HEK293 (cell line): ENCODE measurements around the gene COL3A1.

Experiments used
- CTCF ChIA-PET: fragments of 350-600 bp; formaldehyde crosslinking; extraction: SDS; loops from one replicate; lab custom pipeline; 2021; ENCODE audit warnings: antibody characterized with exemption; lab: Yijun Ruan, JAX
- POLR2A ChIA-PET: fragments of 300-600 bp; formaldehyde crosslinking; extraction: SDS; loops from one replicate; lab custom pipeline; 2020; ENCODE audit warnings: antibody characterized with exemption, inconsistent platforms; lab: Yijun Ruan, JAX
- H3K27ac ChIP-seq: fragments of 200-500 bp; sonication (Bioruptor generic); 2 replicates; pipeline ENCODE4 v1.5.1; 2014; ENCODE audit warnings: low read depth, low read length, control low read depth, inconsistent platforms; ENCODE audit errors: extremely low read depth
- H3K36me3 ChIP-seq, 2 experiments: fragments of 200-500 bp in 1 of 2; sonication (Bioruptor generic) in 1 of 2; 1 replicate in 1 of 2; 2 replicates in 1 of 2; pipeline ENCODE4 v1.5.1; 2014 to 2017; ENCODE audit warnings: inconsistent platforms in 2 of 2, low read length in 2 of 2; ENCODE audit not compliant: control insufficient read depth in 2 of 2, insufficient read depth in 1 of 2
- H3K4me1 ChIP-seq: fragments of 200-500 bp; sonication (Bioruptor generic); 2 replicates; pipeline ENCODE4 v1.5.1; 2014; ENCODE audit warnings: mild to moderate bottlenecking, low read length, inconsistent platforms; ENCODE audit not compliant: control insufficient read depth, insufficient read depth
- H3K4me3 ChIP-seq: 2 replicates; pipeline ENCODE4 v1.5.1; 2011; ENCODE audit warnings: low read depth, mild to moderate bottlenecking, control low read depth, low read length, moderate library complexity
- H3K9me3 ChIP-seq: fragments of 200-500 bp; sonication (Bioruptor generic); 2 replicates; pipeline ENCODE4 v1.5.1; 2014; ENCODE audit warnings: low read depth, low read length, inconsistent platforms; ENCODE audit not compliant: control insufficient read depth, insufficient read depth
- HOXD13 ChIP-seq: sonication (generic); formaldehyde crosslinking; IDR thresholded peaks from 2 replicates; pipeline ENCODE4 v1.8.0; 2022; ENCODE audit warnings: missing genetic modification reagents, borderline replicate concordance
- KLF1 ChIP-seq: fragments of 450-650 bp; formaldehyde crosslinking; IDR thresholded peaks from 2 replicates; pipeline ENCODE4 v1.5.1; 2016; ENCODE audit warnings: missing biosample characterization, missing genetic modification characterization
- OVOL3 ChIP-seq: fragments of 450-650 bp; formaldehyde crosslinking; IDR thresholded peaks from 2 replicates; pipeline ENCODE4 v1.5.1; 2016; ENCODE audit warnings: missing biosample characterization, missing genetic modification characterization
- SCRT2 ChIP-seq: fragments of 450-650 bp; formaldehyde crosslinking; IDR thresholded peaks from 2 replicates; pipeline ENCODE4 v1.5.1; 2016; ENCODE audit warnings: missing biosample characterization, missing genetic modification characterization
- TSHZ1 ChIP-seq: fragments of 450-650 bp; formaldehyde crosslinking; IDR thresholded peaks from 2 replicates; pipeline ENCODE4 v1.5.1; 2016; ENCODE audit warnings: missing biosample characterization, missing genetic modification characterization, borderline replicate concordance
- ZBTB26 ChIP-seq: fragments of 450-650 bp; formaldehyde crosslinking; optimal IDR thresholded peaks from 2 replicates; pipeline ENCODE3; 2016; ENCODE audit warnings: missing biosample characterization, mild to moderate bottlenecking, missing genetic modification characterization
- ZFP41 ChIP-seq: fragments of 450-650 bp; formaldehyde crosslinking; IDR thresholded peaks from 2 replicates; pipeline ENCODE4 v1.5.1; 2016; ENCODE audit warnings: missing biosample characterization, missing genetic modification characterization, borderline replicate concordance
- ZNF10 ChIP-seq: fragments of 450-650 bp; formaldehyde crosslinking; IDR thresholded peaks from 2 replicates; pipeline ENCODE4 v1.5.1; 2017; ENCODE audit warnings: missing biosample characterization, missing genetic modification characterization
- ZNF121 ChIP-seq: fragments of 450-650 bp; formaldehyde crosslinking; IDR thresholded peaks from 2 replicates; pipeline ENCODE4 v1.5.1; 2016; ENCODE audit warnings: missing biosample characterization, missing genetic modification characterization
- ZNF132 ChIP-seq: fragments of 450-650 bp; formaldehyde crosslinking; IDR thresholded peaks from 2 replicates; pipeline ENCODE4 v1.5.1; 2017; ENCODE audit warnings: missing biosample characterization, missing genetic modification characterization, borderline replicate concordance
- ZNF169 ChIP-seq: fragments of 450-650 bp; formaldehyde crosslinking; IDR thresholded peaks from 2 replicates; pipeline ENCODE4 v1.5.1; 2016; ENCODE audit warnings: missing biosample characterization, missing genetic modification characterization
- ZNF175 ChIP-seq: fragments of 450-650 bp; formaldehyde crosslinking; IDR thresholded peaks from 2 replicates; pipeline ENCODE4 v1.5.1; 2016; ENCODE audit warnings: missing biosample characterization, missing genetic modification characterization
- ZNF2 ChIP-seq: fragments of 450-650 bp; formaldehyde crosslinking; IDR thresholded peaks from 2 replicates; pipeline ENCODE4 v1.5.1; 2016; ENCODE audit warnings: missing biosample characterization, missing genetic modification characterization
- ZNF23 ChIP-seq: fragments of 450-650 bp; formaldehyde crosslinking; IDR thresholded peaks from 2 replicates; pipeline ENCODE4 v1.5.1; 2016; ENCODE audit warnings: missing biosample characterization, missing genetic modification characterization, borderline replicate concordance
- ZNF311 ChIP-seq: fragments of 450-650 bp; formaldehyde crosslinking; IDR thresholded peaks from 2 replicates; pipeline ENCODE4 v1.5.1; 2017; ENCODE audit warnings: missing biosample characterization, missing genetic modification characterization, borderline replicate concordance
- ZNF335 ChIP-seq: fragments of 450-650 bp; formaldehyde crosslinking; conservative IDR thresholded peaks from 2 replicates; pipeline ENCODE4 v1.5.1; 2016; ENCODE audit warnings: missing biosample characterization, missing genetic modification characterization
- ZNF350 ChIP-seq: fragments of 450-650 bp; formaldehyde crosslinking; IDR thresholded peaks from 2 replicates; pipeline ENCODE4 v1.5.0; 2017; ENCODE audit warnings: missing biosample characterization, mild to moderate bottlenecking, missing genetic modification characterization
- ZNF510 ChIP-seq: fragments of 450-650 bp; formaldehyde crosslinking; IDR thresholded peaks from 2 replicates; pipeline ENCODE4 v1.5.1; 2018; ENCODE audit warnings: mild to moderate bottlenecking, missing genetic modification characterization, missing biosample characterization; ENCODE audit not compliant: insufficient replicate concordance
- ZNF548 ChIP-seq: fragments of 450-650 bp; formaldehyde crosslinking; IDR thresholded peaks from 2 replicates; pipeline ENCODE4 v1.5.1; 2016; ENCODE audit warnings: missing biosample characterization, missing genetic modification characterization
- ZNF580 ChIP-seq: fragments of 450-650 bp; formaldehyde crosslinking; IDR thresholded peaks from 2 replicates; pipeline ENCODE4 v1.5.1; 2016; ENCODE audit warnings: missing biosample characterization, missing genetic modification characterization
- ZNF660 ChIP-seq: fragments of 450-650 bp; IDR thresholded peaks from 2 replicates; pipeline ENCODE4 v1.5.1; 2018; ENCODE audit warnings: missing biosample characterization, mild to moderate bottlenecking, missing genetic modification characterization
- ZNF776 ChIP-seq: fragments of 450-650 bp; formaldehyde crosslinking; IDR thresholded peaks from 2 replicates; pipeline ENCODE4 v1.5.0; 2017; ENCODE audit warnings: missing biosample characterization, missing genetic modification characterization, borderline replicate concordance
- ZSCAN18 ChIP-seq: fragments of 450-650 bp; formaldehyde crosslinking; IDR thresholded peaks from 2 replicates; pipeline ENCODE4 v1.5.1; 2016; ENCODE audit warnings: missing biosample characterization, missing genetic modification characterization
- ZSCAN23 ChIP-seq: fragments of 450-650 bp; formaldehyde crosslinking; IDR thresholded peaks from 2 replicates; pipeline ENCODE4 v1.5.1; 2016; ENCODE audit warnings: missing biosample characterization, missing genetic modification characterization
- ZSCAN30 ChIP-seq: fragments of 450-650 bp; IDR thresholded peaks from 2 replicates; pipeline ENCODE4 v1.5.1; 2018; ENCODE audit warnings: missing biosample characterization, mild to moderate bottlenecking, missing genetic modification characterization, moderate library complexity
- ZSCAN5A ChIP-seq: fragments of 450-650 bp; formaldehyde crosslinking; IDR thresholded peaks from 2 replicates; pipeline ENCODE4 v1.5.1; 2016; ENCODE audit warnings: missing biosample characterization, missing genetic modification characterization

COL3A1 gene

GRCh38 chr2:188969651-188970050 lies 4.5 kb upstream of the COL3A1 start:
- no peaks in the 10 kb centered on the region for H3K36me3 ChIP-seq

GRCh38 chr2:188970211-188970610 lies 4.0 kb upstream of the COL3A1 start:
- CTCF ChIA-PET: no interaction called here
- Histone ChIP-seq H3K4me1 (no peaks in the 10 kb centered on the region), H3K4me3 (no peak overlapping the region), H3K36me3 (no peaks in the 10 kb centered on the region), H3K9me3 (no peaks in the 10 kb centered on the region), H3K27ac (no peak overlapping the region)
- TF ChIP-seq ZNF169 (tag by site-specific recombination): no peak
- TF ChIP-seq ZNF548 (tag by site-specific recombination): no peak
- no peak for TF ChIP-seq ZNF132
- TF ChIP-seq SCRT2: no peak
- TF ChIP-seq ZNF175 (tag by site-specific recombination): no peak
- no peak for TF ChIP-seq ZNF23 (tag by site-specific recombination)
- TF ChIP-seq ZNF580 (tag by site-specific recombination): no peak
- no peak for TF ChIP-seq ZSCAN5A (tag by site-specific recombination)
- no peak for TF ChIP-seq ZNF510 (tag by site-specific recombination)
- no peak for TF ChIP-seq ZNF350 (tag by site-specific recombination)
- POLR2A ChIA-PET: no interaction called here

More at GRCh38 chr2:188969651-188970050, 4.5 kb upstream of the COL3A1 start:
- Histone ChIP-seq H3K27ac (no peak overlapping the region), H3K9me3 (no peaks in the 10 kb centered on the region), H3K4me3 (no peak overlapping the region), H3K4me1 (no peaks in the 10 kb centered on the region)
- ChIA-PET CTCF (no interaction called here), POLR2A (no interaction called here)
- TF ChIP-seq TSHZ1: no peak
- no peak for TF ChIP-seq ZSCAN30 (tag by site-specific recombination)
- TF ChIP-seq ZNF510 (tag by site-specific recombination): no peak
- TF ChIP-seq HOXD13 (CRISPR knock-in tag): no peak
- TF ChIP-seq ZNF660 (tag by site-specific recombination): no peak
- no peak for TF ChIP-seq KLF1 (tag by site-specific recombination)
- no peak for TF ChIP-seq OVOL3

GRCh38 chr2:188971432-188971861 lies 2.7 kb upstream of the COL3A1 start:
- Histone ChIP-seq H3K4me3 (no peak overlapping the region), H3K4me1 (no peaks in the 10 kb centered on the region), H3K27ac (no peak overlapping the region), H3K9me3 (no peaks in the 10 kb centered on the region), H3K36me3 (no peaks in the 10 kb centered on the region)
- CTCF ChIA-PET: no interaction called here
- POLR2A ChIA-PET: no interaction called here
- TF ChIP-seq ZNF121 (tag by site-specific recombination) (no peak), HOXD13 (CRISPR knock-in tag) (no peak), ZSCAN23 (no peak), ZNF335 (tag by site-specific recombination) (no peak), ZFP41 (tag by site-specific recombination) (no peak), ZNF2 (tag by site-specific recombination) (no peak), ZNF311 (tag by site-specific recombination) (no peak), ZNF776 (no peak), ZBTB26 (tag by site-specific recombination) (no peak), ZSCAN18 (tag by site-specific recombination) (no peak), ZNF10 (tag by site-specific recombination) (no peak)
